GM21737 (cell line): ENCODE data around the gene CCDC69.
A peak's percentile ranks its signal among the peaks of the same experiment; 100 is the strongest.
"Not testable (repeated sequence)": the region's sequence is repeated elsewhere in the genome, so short reads cannot be mapped to it uniquely, and the experiment has no call there.

Experiments used
- ATAC-seq: cut with Tn5 transposase; IDR thresholded peaks from one replicate; pipeline ENCODE4 v1.9.1; 2021; ENCODE audit warnings: mild to moderate bottlenecking, moderate library complexity; ENCODE audit not compliant: unreplicated experiment

The CCDC69 gene, protein sequence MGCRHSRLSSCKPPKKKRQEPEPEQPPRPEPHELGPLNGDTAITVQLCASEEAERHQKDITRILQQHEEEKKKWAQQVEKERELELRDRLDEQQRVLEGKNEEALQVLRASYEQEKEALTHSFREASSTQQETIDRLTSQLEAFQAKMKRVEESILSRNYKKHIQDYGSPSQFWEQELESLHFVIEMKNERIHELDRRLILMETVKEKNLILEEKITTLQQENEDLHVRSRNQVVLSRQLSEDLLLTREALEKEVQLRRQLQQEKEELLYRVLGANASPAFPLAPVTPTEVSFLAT

DNA sequence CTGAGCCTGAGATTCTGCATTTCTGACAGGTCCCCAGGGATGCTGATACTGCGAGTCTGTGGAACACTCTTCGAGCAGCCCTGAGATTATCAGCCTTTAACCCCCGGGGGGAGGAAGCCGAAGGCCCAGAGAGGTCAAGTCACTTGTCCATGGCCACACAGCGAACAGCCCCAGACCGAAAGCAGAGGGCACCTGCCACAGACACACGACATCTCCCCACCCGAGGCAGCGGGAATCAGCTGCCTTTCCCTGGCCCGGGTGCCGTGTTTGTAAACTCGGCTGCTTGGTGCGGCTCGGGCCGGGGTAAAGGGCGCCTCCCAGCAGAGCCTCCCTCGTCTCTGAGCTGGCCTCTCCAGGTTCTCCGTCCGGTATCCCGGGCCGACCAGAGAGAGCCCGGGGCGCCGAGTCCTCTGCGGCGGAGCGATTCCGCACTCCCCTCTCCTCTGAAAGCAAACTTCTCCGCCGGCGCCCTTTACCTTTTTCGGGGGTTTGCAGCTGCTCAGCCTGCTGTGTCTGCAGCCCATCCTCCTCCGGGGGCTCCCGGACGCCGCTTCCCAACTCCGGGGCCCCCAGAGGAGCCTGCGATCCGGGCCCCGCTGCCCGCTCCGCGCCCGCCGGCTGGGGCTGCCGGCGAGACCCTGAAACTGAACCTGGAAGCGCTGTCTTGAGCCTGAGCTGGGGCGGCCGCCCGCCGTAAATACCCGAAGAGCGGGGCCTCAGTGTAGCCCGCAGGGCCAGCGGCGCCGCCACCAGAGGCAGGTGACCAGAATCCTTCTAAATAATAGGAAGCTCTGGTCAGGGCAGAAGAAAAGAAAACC lies at the start of gene CCDC69:
TSS of gene CCDC69 (minus strand) at position 646 of the 818 bp plus-strand sequence. CDS start at position 524, 122 bp downstream.
- peak; percentile 61 for ATAC-seq

DNA sequence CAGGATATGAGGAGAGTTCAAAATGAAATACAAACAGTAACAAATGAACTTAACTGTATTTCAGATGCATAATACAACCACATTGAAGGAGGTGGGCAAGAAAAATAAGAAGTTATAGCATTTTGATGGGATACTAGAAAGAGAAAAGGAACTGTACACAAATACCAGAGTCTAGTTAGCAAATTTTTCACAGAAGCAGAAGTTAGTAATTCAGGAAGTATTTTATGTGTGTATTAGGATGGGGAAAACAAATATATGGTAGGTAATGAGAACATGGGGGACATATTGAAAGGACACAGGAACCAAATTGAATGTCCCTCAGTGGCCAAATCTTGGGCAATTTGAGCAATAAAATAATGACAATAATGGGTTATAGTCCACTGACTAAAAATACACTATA lies 47.4 kb upstream of the CCDC69 start:
- no peak for ATAC-seq

DNA sequence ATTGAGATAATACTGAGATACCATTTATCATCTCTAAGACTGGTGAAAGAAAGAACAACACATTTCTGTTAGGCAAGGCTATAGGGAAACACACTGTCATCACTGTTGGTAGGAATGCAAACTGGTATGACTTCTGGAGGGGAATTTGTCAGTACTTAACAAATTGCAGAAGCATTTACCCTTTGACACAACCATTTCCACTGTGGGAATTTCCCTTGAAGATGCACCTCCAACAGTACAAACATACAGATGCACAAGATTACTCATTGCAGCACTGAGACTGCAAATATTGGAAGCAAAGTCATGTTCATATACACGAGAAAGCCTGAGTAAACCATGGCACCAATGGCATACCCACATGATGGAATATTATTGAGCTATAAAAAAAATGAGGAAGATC lies 46.7 kb upstream of the CCDC69 start:
- peak; percentile 82 for ATAC-seq

DNA sequence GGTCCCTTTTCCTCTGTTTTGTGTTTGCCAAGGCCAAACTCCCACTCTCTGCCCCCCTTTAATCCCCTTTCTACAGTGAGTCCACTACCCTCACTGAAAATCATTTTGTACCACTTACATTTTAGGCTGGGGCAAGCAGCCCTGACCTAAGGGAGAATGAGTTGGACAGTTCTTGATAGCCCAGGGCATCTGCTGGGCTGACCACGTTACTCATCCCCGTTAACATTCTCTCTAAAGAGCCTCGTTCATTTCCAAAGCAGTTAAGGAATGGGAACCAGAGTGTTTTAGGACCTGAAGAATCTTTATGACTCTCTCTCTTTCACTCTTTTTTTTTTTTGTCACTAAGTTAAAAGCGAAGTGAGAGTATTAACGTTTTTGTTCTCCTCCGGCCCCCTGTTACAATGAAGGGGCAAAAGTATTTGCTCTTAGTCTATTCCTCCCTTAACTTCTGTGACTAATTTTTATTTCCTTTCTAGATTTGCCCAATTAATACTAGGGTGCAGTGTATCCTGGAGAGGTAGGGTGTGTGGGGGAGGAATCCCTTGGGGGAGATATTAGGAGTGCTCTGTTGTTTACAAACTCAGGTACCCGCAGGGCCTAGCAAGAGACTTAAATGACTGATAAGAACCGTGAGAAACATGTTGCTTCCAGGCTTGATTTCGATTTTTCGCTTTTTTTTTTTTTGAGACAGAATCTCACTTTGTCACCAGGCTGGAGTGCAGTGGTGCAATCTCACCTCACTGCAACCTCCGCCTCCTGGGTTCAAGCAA lies 43.8 kb upstream of the CCDC69 start:
- ATAC-seq, result no peak

DNA sequence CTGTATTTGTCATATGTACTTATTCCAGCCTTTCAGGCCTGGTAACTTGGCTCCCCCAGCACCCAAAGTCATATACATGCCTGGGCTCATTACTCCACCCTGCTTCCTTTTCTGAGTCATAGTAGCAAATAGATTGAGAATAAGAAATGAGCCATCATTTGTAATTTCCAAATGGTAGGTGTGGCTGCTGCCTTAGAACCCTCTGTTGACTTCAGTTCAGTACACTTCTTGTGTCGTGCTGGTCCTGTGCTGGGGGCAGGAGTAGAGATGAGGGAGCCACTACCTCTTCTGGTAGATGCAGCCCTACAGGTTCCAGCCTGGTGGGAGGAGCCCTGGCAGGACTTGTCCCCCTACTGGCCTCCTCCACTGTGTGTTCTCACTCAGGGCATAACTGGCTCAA lies 40.2 kb upstream of the CCDC69 start:
- no peak for ATAC-seq

DNA sequence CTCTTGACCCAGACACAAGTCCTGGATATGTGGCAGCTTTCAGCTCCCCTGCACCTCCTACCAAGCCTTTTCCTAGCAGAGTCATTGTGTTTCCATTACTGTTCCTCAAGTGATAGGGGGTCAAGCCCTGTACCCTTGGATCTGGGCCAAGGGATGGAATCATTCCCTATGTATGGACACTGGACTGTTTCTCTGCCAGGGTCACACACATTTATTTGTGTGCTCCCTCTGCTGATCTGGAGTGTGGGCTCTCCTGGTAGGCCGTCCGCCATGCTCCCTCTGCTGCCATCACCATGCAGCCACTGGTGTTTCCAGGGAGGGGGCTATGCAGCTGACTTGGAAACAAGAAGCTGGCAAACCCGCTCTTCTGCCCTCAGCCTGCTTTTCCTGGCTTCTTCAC lies 38.6 kb upstream of the CCDC69 start:
- no peak for ATAC-seq

DNA sequence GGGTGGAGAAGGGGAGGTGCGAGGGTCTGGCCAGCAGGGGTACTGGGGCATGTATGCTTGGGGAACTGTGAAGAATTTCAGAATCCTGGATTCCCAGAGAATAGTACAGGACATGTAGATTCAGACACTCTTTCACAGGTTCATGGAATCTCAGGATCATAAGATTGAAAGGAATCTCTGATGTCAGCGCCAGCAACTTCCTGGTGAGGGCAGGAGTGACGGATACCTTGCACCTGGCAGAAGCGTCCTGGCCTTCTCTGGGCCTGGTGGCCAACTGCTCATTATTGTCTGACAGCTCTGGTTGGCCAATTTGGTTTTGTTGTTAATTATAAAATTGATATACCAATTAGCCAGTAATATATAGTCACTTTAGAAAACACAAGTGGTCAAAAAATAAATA lies 36.0 kb upstream of the CCDC69 start:
- no peak for ATAC-seq

DNA sequence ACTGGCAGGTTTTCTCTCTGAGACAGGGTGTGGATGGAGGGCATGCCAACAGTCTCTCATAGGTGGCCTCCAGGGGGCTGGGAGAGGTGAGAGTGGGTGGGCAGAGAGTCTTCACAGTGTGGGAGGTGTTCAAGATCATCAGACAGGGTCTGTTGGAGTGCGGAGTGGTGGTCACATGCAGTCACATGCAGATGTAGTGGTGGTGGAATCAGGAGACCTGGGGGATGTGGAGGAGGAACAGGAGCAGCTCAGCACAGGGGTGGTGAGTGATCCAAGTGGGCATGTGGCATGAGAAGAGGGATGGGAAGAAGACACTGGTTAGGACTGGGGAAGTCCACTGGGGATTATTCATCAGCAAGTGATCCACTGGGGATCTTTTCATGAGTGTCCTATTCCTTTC lies 34.9 kb upstream of the CCDC69 start:
- no peak for ATAC-seq

DNA sequence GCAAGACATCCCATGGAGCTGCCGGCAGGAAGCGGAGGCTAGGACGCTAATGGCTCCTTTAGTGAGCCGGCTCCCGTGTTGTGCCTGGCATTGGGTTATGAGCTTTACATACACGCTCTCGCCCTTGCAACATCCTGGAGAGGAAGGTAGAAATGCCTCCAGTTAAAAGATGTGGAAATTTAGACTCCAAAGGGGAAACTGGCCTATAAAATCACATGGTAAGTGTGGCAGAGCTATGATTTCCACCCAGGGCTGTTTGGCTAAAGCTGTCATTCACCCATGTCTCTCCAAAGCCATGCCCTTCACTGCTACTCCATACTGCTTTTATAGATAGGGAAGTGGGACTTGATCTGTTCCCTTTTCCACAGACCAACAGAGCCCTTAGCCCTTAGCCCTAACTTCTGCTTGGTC lies 34.3 kb upstream of the CCDC69 start:
- no peak for ATAC-seq

DNA sequence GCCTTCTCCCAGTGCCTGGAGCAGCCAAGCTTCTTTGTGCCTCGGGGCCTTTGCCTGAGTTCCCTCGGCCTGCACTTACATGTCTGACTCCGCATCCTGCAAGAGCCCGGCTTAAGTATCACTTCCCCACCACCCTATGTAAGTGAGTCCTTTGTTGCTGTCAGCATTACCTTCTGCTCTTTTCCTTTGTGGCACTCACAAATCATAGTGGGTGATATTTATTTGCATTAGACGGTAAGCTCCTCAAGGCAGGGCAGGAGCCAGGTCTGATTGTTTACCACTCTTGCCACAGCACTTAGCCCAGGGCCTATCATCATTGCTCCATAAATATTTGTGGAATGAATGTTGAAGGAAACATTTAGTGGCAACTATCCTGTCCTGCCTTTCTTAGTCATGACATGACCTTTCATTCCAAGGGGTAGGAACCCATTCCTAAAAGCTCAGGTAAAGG lies 33.9 kb upstream of the CCDC69 start:
- no peak for ATAC-seq

DNA sequence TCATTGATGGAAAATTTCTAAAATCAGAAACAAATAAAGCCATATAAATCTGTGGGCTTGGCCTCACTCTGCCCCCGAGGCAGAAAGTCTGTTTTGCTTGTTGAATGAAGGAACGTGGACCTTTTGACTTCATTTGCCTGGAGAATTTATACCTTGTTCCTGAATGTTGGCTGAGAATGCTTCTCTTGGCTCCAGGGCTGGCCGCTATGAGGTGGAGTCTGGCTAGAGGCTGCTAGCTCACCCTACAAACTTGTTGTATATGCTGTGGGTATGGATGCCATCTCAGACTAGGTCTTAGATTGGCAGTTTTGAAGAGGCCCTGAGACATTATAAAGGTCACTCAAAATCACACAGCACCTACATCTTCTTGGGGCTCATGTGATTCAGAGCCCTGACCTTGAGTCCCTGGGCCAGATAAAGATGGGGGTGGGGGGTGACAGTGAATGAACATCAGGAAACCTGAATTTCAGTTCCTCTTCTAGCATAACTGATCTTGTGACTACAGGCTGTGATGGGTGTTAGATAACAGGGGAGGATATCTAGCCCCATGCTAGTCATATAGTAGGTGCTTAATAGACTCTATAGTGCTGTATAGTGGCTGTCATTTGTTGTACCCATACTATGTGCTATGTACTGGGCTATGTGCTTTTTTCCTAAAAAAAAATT lies 31.9 kb upstream of the CCDC69 start:
- ATAC-seq, result no peak

DNA sequence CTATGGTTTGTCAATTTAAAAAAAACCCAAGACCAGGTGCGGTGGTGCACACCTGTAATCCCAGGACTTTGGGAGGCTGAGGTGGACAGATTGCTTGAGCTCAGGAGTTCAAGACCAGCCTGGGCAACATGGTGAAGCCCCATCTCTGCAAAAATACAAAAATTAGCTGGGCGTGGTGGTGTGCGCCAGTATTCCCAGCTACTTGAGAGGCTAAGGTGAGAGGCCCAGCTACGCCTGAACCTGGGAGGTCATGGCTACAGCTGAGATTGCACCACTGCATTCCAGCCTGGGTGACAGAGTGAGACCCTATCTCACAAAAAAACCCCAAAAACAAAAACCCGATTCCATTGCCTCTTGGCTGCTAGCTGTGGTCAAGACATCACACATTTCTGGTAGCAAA lies 31.1 kb upstream of the CCDC69 start:
- not testable (repeated sequence) for ATAC-seq

DNA sequence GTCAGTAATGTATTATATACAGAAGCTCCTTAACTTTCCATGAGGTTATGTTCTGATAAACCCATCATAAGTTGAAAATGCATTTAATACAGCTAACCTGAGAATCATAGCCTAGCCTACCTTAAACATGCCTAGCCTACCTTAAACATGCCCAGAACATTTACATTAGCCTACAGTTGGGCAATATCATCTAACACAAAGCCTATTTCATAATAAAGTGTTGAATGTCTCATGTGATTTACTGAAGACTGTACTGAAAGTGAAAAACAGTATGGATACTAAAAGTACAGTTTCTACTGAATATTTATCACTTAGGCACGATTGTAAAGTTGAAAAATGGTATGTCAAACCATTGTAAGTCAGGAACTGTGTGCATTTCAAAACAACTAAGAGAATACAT lies 30.7 kb upstream of the CCDC69 start:
- ATAC-seq, result no peak

DNA sequence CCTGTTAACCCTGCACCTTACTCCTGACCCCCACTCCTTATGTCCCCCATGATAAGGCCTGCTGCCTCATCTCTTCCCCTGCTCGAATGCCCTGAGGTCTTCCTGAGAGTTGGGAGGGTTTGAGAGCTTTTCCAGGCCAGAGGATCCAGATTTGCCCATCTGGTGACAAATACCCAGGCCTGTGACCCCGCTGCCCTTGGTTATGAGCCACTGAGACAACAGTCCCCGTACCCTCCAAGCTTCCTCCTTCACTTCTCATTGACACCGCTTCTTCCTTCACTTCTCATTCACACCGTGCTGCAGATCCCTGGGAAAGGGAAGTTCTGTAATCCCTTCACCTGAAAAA lies 29.7 kb upstream of the CCDC69 start:
- ATAC-seq, result no peak

DNA sequence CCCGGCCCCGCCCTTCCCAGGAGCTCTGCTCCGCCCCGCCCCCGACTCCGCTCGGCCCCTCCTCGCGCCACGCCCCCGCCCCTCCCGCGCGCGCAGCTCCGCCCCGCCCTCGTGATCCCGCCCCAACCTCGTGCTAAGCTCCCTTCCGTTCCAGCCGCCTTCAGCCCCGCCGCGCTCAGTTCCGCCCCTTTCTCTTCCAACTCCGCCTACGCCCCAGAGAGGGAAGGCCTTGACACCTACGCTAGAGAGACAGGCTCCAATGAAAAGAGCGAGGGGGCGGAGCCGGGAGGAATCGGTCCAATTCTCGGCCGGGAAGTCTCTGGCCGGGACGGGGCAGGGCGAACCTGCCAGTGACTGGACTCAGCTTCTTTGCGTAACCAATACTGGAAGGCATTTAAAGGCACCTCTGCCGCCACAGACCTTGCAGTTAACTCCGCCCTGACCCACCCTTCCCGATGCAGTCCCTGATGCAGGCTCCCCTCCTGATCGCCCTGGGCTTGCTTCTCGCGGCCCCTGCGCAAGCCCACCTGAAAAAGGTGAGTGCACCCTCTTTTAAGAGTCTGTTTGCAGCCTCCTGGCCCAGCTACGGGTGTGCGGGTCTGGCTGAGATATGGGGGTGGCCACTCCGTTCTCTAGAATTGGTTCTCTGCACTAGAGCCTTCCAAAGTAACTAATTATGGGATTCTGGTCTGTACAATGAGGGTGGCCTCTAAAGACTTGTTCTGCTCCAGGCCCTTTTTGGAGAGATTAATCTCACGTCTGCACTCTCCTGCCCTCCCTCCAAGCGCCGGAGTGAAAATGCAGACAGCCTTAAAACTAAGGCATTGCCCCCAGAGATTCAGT lies 29.1 kb upstream of the CCDC69 start, which contains the start of gene GM2A:
TSS of gene GM2A (plus strand) at position 424 of the 843 bp plus-strand sequence. CDS start at position 456, 32 bp downstream.
- ATAC-seq, result peak; percentile 86

DNA sequence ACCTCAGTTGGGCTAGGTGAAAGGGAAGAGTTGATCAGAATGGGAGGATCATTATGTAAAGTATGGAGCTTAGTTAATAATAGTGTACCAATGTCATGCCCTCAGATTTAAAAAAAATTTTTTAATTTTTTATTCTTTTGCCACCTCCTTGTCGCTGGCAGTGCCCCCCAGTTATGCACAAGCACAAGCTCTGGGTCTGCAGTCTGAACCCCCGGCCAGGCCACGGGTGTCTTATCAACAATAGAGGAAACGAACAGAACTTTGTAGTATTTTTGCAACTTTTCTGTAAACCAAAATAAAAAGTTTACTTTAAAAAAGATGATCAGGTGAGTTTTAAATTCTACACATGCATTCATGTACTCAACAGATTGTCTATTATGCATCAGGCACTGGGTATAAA lies 27.7 kb upstream of the CCDC69 start:
- ATAC-seq, result no peak

DNA sequence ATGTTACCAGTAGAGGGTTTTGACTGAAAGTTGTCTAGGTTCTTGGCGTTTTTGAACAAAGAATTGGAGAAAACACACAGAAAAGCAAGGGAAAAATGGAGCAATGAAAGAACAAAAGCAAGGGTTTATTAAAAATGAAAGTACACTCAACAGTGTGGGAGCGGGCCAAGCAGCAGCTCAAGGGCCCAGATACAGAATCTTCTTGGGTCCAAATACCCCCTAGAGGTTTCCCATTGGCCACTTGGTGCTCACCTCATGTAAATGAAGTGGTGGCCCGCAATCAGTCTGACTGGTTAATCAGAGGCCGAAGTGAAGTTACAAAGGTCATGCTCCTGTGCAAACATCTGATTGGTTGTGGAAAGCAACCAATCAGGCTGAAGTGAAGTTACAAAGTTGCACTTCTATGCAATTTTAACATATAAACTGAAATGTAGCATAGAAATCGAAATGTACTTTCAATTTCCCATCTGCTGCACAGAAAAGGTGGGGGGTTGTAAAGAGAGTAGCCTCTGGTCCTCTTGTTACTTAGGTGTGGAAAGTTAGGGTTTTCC lies 27.2 kb upstream of the CCDC69 start:
- ATAC-seq, result no peak

DNA sequence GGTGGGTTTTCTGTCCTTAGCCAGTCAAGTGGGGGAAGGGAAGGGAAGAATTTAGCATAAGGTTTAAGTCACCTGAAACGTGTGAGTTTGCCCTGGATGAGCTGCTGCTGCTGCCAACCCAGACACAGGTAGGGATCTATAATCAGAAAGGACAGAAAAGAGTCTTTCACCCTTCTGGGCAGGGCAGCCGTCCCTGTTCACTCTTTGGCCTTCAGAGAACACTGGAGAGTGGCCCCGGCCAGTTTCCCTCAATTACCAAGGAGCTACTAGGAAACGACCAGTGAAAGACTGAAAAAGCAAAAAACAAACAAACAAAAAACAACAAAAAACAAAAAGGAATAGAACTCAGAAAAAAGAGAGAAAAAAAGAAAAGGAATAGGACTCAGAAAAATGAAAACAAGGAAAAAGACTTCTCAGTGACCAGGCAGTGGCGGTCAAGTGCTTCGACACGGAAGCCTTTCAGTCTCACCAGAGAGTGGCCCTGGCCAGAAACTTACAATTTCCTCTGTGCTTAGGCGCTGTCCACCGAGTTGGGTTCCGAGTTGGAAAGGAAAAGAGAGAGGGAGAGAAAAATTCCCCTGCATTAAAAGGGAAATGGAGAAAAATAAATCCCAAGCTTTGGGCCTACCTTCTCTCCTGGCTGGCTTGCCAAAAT lies 26.6 kb upstream of the CCDC69 start:
- ATAC-seq, result no peak

DNA sequence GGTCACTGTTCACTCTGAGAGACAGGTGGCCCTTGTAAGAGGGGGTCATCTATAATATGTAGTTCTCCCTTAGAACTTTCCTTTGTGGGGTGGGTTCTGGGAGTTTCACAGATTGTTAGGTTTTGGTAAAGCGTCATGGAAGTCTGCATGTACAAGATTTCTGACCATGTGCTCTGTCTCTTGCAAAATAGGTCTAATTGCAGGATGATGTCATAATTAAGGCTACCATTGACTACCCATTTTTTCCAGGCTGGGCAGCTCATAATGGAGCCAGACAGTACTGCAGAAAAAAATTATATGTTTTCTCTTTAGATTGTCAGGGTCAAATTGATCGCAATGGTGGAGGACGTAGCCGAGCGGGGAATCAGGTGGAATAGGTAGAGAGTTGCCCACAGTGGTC lies 25.4 kb upstream of the CCDC69 start:
- ATAC-seq, result no peak
